Esophagus muscularis mucosa (tissue), 3 donors: ENCODE measurements around the gene CROCC2.

Experiments
- EP300 ChIP-seq: sonication (generic); formaldehyde crosslinking; IDR thresholded peaks from one replicate; pipeline ENCODE4 v1.6.1; 2017; ENCODE audit warnings: antibody characterized with exemption
- TF ChIP-seq, protein P1 (sequence below), 3 experiments: fragments of 200-600 bp in 2 of 3; fragments of 450-650 bp in 1 of 3; sonication (generic) in 2 of 3; IDR thresholded peaks; one replicate each; pipeline ENCODE4 v1.5.1; 2017 to 2019; ENCODE audit warnings: antibody characterized with exemption in 3 of 3, mild to moderate bottlenecking in 2 of 3, moderate library complexity in 1 of 3

DNA sequence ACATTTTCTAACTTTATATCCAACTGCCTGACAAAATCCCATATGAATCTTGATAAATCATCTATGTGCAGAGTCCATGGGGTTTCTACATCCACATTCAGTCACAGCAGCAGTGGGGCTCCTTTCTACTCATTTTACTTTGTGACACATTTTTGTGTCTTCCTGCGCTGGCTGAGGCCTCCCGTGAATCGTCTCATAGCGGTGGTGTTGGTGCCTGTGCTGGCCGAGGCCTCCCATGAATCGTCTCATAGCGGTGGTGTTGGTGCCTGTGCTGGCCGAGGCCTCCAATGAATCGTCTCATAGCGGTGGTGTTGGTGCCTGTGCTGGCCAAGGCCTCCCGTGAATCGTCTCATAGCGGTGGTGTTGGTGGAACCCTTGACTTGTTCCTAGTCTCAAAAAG is 109.3 kb downstream of the CROCC2 start:
- TF ChIP-seq, protein P1, sequence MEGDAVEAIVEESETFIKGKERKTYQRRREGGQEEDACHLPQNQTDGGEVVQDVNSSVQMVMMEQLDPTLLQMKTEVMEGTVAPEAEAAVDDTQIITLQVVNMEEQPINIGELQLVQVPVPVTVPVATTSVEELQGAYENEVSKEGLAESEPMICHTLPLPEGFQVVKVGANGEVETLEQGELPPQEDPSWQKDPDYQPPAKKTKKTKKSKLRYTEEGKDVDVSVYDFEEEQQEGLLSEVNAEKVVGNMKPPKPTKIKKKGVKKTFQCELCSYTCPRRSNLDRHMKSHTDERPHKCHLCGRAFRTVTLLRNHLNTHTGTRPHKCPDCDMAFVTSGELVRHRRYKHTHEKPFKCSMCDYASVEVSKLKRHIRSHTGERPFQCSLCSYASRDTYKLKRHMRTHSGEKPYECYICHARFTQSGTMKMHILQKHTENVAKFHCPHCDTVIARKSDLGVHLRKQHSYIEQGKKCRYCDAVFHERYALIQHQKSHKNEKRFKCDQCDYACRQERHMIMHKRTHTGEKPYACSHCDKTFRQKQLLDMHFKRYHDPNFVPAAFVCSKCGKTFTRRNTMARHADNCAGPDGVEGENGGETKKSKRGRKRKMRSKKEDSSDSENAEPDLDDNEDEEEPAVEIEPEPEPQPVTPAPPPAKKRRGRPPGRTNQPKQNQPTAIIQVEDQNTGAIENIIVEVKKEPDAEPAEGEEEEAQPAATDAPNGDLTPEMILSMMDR (IDR thresholded peaks at IDR 0.05), result no peak
- no peak for TF ChIP-seq EP300
